ENCODE results near the gene FAT1. TPM values are rescaled to one million over a fixed set of nuclear protein-coding genes. Genes with fewer than 3 reads are reported as not detected.

Gene FAT1
- total RNA-seq, 4 donors from 2014 or later, result 73.1 to 95.6 (median 76.5) TPM

DNA sequence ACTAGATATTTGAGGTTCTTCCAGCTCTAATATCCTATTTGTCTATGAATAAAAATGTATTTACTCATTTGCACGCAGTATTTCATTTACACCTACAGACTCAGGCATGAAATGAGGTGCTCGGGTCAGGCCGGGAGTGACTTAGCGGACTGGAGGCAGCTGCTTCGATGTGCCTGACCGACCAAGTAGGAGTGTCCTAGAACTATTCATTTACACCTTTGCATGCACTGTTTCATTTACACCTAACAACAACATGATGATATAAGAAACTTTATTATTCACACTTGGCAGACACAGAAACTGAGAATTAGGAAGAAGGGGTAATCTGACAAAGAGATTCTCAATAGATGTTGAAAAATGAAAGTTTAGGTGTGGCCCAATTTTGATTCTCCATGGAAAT is 28.7 kb upstream of the FAT1 start:
- no peak overlapping the region for H3K27ac ChIP-seq
- no peaks in the 10 kb centered on the region for H3K9me3 ChIP-seq
- intact Hi-C loops (cut with DNase I), result no loop called here
- no peaks in the 10 kb centered on the region for H3K4me1 ChIP-seq
- H3K36me3 ChIP-seq, result no peaks in the 10 kb centered on the region
- no peak overlapping the region for H3K4me3 ChIP-seq (replicated peaks in 1 of 3)
- no peaks in the 10 kb centered on the region for H3K27me3 ChIP-seq
- TF ChIP-seq, protein P1, sequence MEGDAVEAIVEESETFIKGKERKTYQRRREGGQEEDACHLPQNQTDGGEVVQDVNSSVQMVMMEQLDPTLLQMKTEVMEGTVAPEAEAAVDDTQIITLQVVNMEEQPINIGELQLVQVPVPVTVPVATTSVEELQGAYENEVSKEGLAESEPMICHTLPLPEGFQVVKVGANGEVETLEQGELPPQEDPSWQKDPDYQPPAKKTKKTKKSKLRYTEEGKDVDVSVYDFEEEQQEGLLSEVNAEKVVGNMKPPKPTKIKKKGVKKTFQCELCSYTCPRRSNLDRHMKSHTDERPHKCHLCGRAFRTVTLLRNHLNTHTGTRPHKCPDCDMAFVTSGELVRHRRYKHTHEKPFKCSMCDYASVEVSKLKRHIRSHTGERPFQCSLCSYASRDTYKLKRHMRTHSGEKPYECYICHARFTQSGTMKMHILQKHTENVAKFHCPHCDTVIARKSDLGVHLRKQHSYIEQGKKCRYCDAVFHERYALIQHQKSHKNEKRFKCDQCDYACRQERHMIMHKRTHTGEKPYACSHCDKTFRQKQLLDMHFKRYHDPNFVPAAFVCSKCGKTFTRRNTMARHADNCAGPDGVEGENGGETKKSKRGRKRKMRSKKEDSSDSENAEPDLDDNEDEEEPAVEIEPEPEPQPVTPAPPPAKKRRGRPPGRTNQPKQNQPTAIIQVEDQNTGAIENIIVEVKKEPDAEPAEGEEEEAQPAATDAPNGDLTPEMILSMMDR (IDR thresholded peaks at IDR 0.05), result no peak
- no peak for TF ChIP-seq POLR2A (IDR thresholded peaks at IDR 0.05)
- DNase-seq, result no peak
- WGBS, 2 donors, result 93 to 95% methylated on average over 6 of the region's 6 CpGs

- no peaks in the 10 kb centered on the region for H3K36me3 ChIP-seq
- no peaks in the 10 kb centered on the region for H3K9me3 ChIP-seq
- no peak overlapping the region for H3K27ac ChIP-seq
Measured at GRCh38 chr4:186749611-186750281, 26.1 kb upstream of the FAT1 start.

DNA sequence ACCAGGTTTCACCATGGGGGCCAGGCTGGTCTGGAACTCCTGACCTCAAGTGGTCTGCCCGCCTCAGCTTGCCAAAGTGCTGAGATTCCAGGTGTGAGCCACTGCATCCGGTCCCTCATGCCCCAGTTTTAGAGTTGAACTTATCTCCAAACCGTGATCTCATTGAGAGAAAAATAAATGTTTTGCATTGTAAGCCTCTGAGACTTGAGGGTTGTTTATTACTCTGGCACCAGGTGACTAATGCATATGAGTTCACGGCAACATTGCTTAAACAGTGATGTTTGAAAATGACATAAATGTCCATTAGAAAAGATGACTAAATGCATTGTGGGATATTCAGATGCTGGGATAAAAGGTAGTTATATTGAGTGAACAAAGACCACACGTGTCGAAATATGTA is 22.9 kb upstream of the FAT1 start:
- no peaks in the 10 kb centered on the region for H3K27me3 ChIP-seq
- H3K4me3 ChIP-seq (replicated peaks in 1 of 3), result no peak overlapping the region
- no peak for TF ChIP-seq POLR2A (IDR thresholded peaks at IDR 0.05)
- TF ChIP-seq, protein P1 (IDR thresholded peaks at IDR 0.05), result no peak
- DNase-seq, result no peak
- no peaks in the 10 kb centered on the region for H3K36me3 ChIP-seq
- no peak overlapping the region for H3K27ac ChIP-seq
- no peaks in the 10 kb centered on the region for H3K4me1 ChIP-seq
- intact Hi-C loops (cut with DNase I), result no loop called here
- H3K9me3 ChIP-seq, result no peaks in the 10 kb centered on the region
- WGBS, 2 donors, result 93 to 96% methylated on average over 6 of the region's 6 CpGs

More at GRCh38 chr4:186749611-186750281, 26.1 kb upstream of the FAT1 start:
- H3K4me3 ChIP-seq (replicated peaks in 1 of 3), result no peak overlapping the region
- intact Hi-C loops (cut with DNase I), result no loop called here
- no peak for DNase-seq
- no peaks in the 10 kb centered on the region for H3K4me1 ChIP-seq
- WGBS, 2 donors, result 84 to 88% methylated on average over 10 to 15 of the region's 15 CpGs
- TF ChIP-seq, protein P1 (IDR thresholded peaks at IDR 0.05), result no peak
- no peak for TF ChIP-seq POLR2A (IDR thresholded peaks at IDR 0.05)
- no peaks in the 10 kb centered on the region for H3K27me3 ChIP-seq

DNA sequence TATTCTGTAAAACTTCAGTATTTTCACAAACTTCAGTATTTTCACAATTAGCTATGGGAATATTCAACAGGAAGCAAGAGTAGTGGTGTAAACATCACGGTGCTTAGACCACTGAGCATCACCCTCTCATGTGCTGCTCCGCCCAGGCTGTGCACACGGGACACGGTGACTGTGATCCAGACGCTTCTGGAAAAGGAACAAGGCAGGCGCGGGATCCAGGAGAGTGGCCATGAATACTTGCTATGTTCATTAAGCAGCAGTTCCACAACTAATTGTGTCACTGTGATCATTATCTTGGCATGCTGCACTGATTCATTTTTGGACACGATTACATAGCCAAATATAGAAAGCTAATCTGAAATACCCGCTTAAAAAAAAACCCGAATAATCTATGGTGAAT is 19.6 kb upstream of the FAT1 start:
- Histone ChIP-seq H3K4me3 (replicated peaks in 1 of 3) (no peak overlapping the region), H3K4me1 (no peaks in the 10 kb centered on the region), H3K27ac (no peak overlapping the region), H3K36me3 (no peaks in the 10 kb centered on the region), H3K9me3 (no peaks in the 10 kb centered on the region), H3K27me3 (no peaks in the 10 kb centered on the region)
- TF ChIP-seq POLR2A (IDR thresholded peaks at IDR 0.05), result no peak
- TF ChIP-seq, protein P1 (IDR thresholded peaks at IDR 0.05), result no peak
- intact Hi-C loops (cut with DNase I), result no loop called here
- 79 to 85% methylated on average over 10 of the region's 10 CpGs for WGBS, 2 donors
- no peak for DNase-seq

DNA sequence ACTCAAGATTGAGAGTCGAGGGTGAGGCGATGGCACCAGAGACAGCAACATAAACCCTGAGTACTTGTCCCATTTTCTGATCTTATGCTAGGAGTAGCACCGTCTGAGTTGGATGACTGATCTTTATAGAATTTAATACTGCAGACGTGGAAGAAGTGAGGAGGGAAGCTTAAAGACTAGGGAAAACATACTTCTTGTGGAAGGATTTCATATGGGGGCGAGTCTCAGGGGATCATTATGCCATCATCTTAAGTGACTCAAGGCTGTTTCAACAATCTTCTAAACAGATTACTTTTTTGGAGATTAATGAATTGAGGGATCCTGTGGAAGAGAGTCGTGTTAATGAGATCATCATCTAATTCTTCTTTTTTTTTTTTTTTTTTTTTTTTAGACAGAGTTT is 17.2 kb upstream of the FAT1 start:
- H3K27ac ChIP-seq, result no peak overlapping the region
- 84 to 88% methylated on average over 6 of the region's 6 CpGs for WGBS, 2 donors

More for the DNA sequence above, 17.2 kb upstream of the FAT1 start:
- intact Hi-C loops (cut with DNase I), result no loop called here
- H3K27me3 ChIP-seq, result no peaks in the 10 kb centered on the region
- H3K4me3 ChIP-seq (replicated peaks in 1 of 3), result no peak overlapping the region
- TF ChIP-seq, protein P1 (IDR thresholded peaks at IDR 0.05), result no peak
- TF ChIP-seq POLR2A (IDR thresholded peaks at IDR 0.05), result no peak
- H3K9me3 ChIP-seq, result no peaks in the 10 kb centered on the region
- DNase-seq, result no peak
- no peaks in the 10 kb centered on the region for H3K4me1 ChIP-seq
- no peaks in the 10 kb centered on the region for H3K36me3 ChIP-seq

Measured in thyroid gland (tissue), 4 donors.